A549 (cell line): ENCODE data around the gene SSU72. TPM values are rescaled to one million over a fixed set of nuclear protein-coding genes. Genes with fewer than 3 reads are reported as not detected.

Experiments
- ATAC-seq, 2 experiments: fragments of 200-7000 bp in 1 of 2; fragments of >200 bp in 1 of 2; cut with Nextera tagmentation in 1 of 2; cut with Tn5 transposase in 1 of 2; 3 replicates each; pipeline versions ENCODE4 v1.8.0 to v1.9.1; 2018 to 2020; ENCODE audit warnings: mild to moderate bottlenecking in 1 of 2, moderate library complexity in 1 of 2
- CTCF ChIA-PET: fragments of 300-600 bp; sonication (Branson Sonifier 250); formaldehyde crosslinking; extraction: SDS; loops from one replicate; lab custom pipeline; 2021; ENCODE audit warnings: antibody characterized with exemption, inconsistent platforms; lab: Yijun Ruan, JAX
- POLR2A ChIA-PET: fragments of 350-600 bp; formaldehyde crosslinking; extraction: SDS; loops from one replicate; lab custom pipeline; 2021; ENCODE audit warnings: antibody characterized with exemption, inconsistent platforms; lab: Yijun Ruan, JAX
- DNase-seq, 2 experiments: peaks; one replicate each; pipeline versions ENCODE4 v3.0.0 to v3.0.0-alpha.2; 2011 to 2016; ENCODE audit warnings: low read depth in 1 of 2, low spot score in 1 of 2
- FAIRE-seq: peaks from 2 replicates; lab custom pipeline; 2011; peaks lifted over from hg19 to GRCh38; lab: Jason Lieb, UNC
- H3K27ac ChIP-seq, 2 experiments: fragments of >200 bp; sonication (Bioruptor Twin); formaldehyde crosslinking; 3 replicates each; pipeline ENCODE4 v1.5.1; 2016 to 2017
- H3K4me1 ChIP-seq: fragments of >200 bp; sonication (Bioruptor Twin); formaldehyde crosslinking; 3 replicates; pipeline ENCODE4 v1.6.1; 2016
- H3K4me2 ChIP-seq: fragments of >200 bp; sonication (Bioruptor Twin); formaldehyde crosslinking; 3 replicates; pipeline ENCODE4 v1.6.1; 2016
- H3K4me3 ChIP-seq: fragments of >200 bp; sonication (Bioruptor Twin); formaldehyde crosslinking; 3 replicates; pipeline ENCODE4 v1.5.1; 2016
- H3K9me3 ChIP-seq: fragments of >200 bp; sonication (Bioruptor Twin); formaldehyde crosslinking; 3 replicates; pipeline ENCODE4 v1.6.1; 2016
- CBX2 ChIP-seq: fragments of 200-600 bp; sonication (generic); IDR thresholded peaks from 2 replicates; pipeline ENCODE4 v1.6.1; 2016; ENCODE audit warnings: low read depth, mild to moderate bottlenecking, borderline replicate concordance
- CEBPB ChIP-seq, 2 experiments: fragments of >200 bp in 1 of 2; sonication (Bioruptor Twin) in 1 of 2; formaldehyde crosslinking in 1 of 2; IDR thresholded peaks; 2 replicates each; pipeline ENCODE4 v1.6.1; 2012 to 2016
- CHD4 ChIP-seq: fragments of 200-600 bp; sonication (generic); IDR thresholded peaks from 2 replicates; pipeline ENCODE4 v1.6.1; 2016; ENCODE audit warnings: antibody characterized with exemption, mild to moderate bottlenecking, borderline replicate concordance
- EHF ChIP-seq: fragments of 250-450 bp; sonication (Bioruptor Pico); IDR thresholded peaks from 2 replicates; pipeline ENCODE4 v1.5.0; 2020; ENCODE audit warnings: mild to moderate bottlenecking
- EHMT2 ChIP-seq: fragments of 200-600 bp; sonication (generic); IDR thresholded peaks from 2 replicates; pipeline ENCODE4 v1.6.1; 2016; ENCODE audit warnings: antibody characterized with exemption, low read depth, mild to moderate bottlenecking, moderate library complexity
- EP300 ChIP-seq, 2 experiments: fragments of >200 bp; sonication (Bioruptor Twin); formaldehyde crosslinking; IDR thresholded peaks; 2 replicates in 1 of 2; 3 replicates in 1 of 2; pipeline ENCODE4 v1.6.1; 2016 to 2017
- ESRRA ChIP-seq: fragments of 150-350 bp; IDR thresholded peaks from 2 replicates; pipeline ENCODE4 v1.6.1; 2014; ENCODE audit warnings: mild to moderate bottlenecking, low read length, borderline replicate concordance
- HDAC2 ChIP-seq: fragments of 200-600 bp; sonication (generic); IDR thresholded peaks from 2 replicates; pipeline ENCODE4 v1.6.1; 2016
- HMGXB4 ChIP-seq: fragments of 250-450 bp; sonication (Bioruptor Pico); IDR thresholded peaks from 2 replicates; pipeline ENCODE4 v1.5.0; 2021; ENCODE audit warnings: mild to moderate bottlenecking, moderate library complexity, borderline replicate concordance
- HOXA7 ChIP-seq: fragments of 250-450 bp; sonication (Bioruptor Pico); IDR thresholded peaks from 2 replicates; pipeline ENCODE4 v1.5.0; 2020; ENCODE audit warnings: mild to moderate bottlenecking, moderate library complexity
- HOXB13 ChIP-seq: fragments of 250-450 bp; sonication (Bioruptor Pico); IDR thresholded peaks from 2 replicates; pipeline ENCODE4 v1.5.0; 2020; ENCODE audit warnings: low read depth, mild to moderate bottlenecking, moderate library complexity
- HOXB5 ChIP-seq: fragments of 250-450 bp; sonication (Bioruptor Pico); IDR thresholded peaks from 2 replicates; pipeline ENCODE4 v1.5.0; 2020; ENCODE audit warnings: mild to moderate bottlenecking, moderate library complexity
- KDM1A ChIP-seq: fragments of 200-600 bp; sonication (generic); IDR thresholded peaks from 2 replicates; pipeline ENCODE4 v1.6.1; 2016; ENCODE audit warnings: low read depth, mild to moderate bottlenecking
- KDM5A ChIP-seq: fragments of 200-600 bp; sonication (generic); IDR thresholded peaks from 2 replicates; pipeline ENCODE4 v1.6.1; 2016; ENCODE audit warnings: antibody characterized with exemption, mild to moderate bottlenecking
- MAFK ChIP-seq: fragments of 450-650 bp; IDR thresholded peaks from 2 replicates; pipeline ENCODE4 v1.6.1; 2014; ENCODE audit not compliant: partially characterized antibody
- NFE2L2 ChIP-seq: fragments of 150-350 bp; conservative IDR thresholded peaks from 2 replicates; pipeline ENCODE4 v1.6.1; 2014; ENCODE audit warnings: low read length
- NPAS2 ChIP-seq: fragments of 250-450 bp; sonication (Bioruptor Pico); IDR thresholded peaks from 2 replicates; pipeline ENCODE4 v1.8.0; 2022; ENCODE audit warnings: mild to moderate bottlenecking, moderate library complexity, borderline replicate concordance
- PHF8 ChIP-seq: fragments of 200-600 bp; sonication (generic); IDR thresholded peaks from 2 replicates; pipeline ENCODE4 v1.6.1; 2016; ENCODE audit warnings: low read depth, mild to moderate bottlenecking, antibody characterized with exemption, moderate library complexity, borderline replicate concordance
- POLR2A ChIP-seq: IDR thresholded peaks from 2 replicates; pipeline ENCODE4 v1.6.1; 2012; ENCODE audit warnings: mild to moderate bottlenecking, low read length
- RCOR1 ChIP-seq: fragments of 150-350 bp; IDR thresholded peaks from 2 replicates; pipeline ENCODE4 v1.6.1; 2014; ENCODE audit warnings: antibody characterized with exemption, low read length, low read depth
- REST ChIP-seq: fragments of 200-600 bp; sonication (generic); IDR thresholded peaks from 2 replicates; pipeline ENCODE4 v1.6.1; 2016; ENCODE audit warnings: antibody characterized with exemption, mild to moderate bottlenecking, moderate library complexity
- TFCP2L1 ChIP-seq: fragments of 250-450 bp; sonication (Bioruptor Pico); IDR thresholded peaks from 2 replicates; pipeline ENCODE4 v1.5.0; 2021; ENCODE audit warnings: mild to moderate bottlenecking
- USF2 ChIP-seq: fragments of 450-650 bp; IDR thresholded peaks from 2 replicates; pipeline ENCODE4 v1.6.1; 2014; ENCODE audit warnings: antibody characterized with exemption
- ZSCAN20 ChIP-seq: fragments of 250-450 bp; sonication (Bioruptor Pico); IDR thresholded peaks from 2 replicates; pipeline ENCODE4 v1.8.0; 2022; ENCODE audit warnings: mild to moderate bottlenecking, moderate library complexity
- WGBS: methylation state at CpG from one replicate; pipeline ENCODE4 v1.1.6; 2017; ENCODE audit errors: missing lambda C conversion rate; 5-methylcytosine and 5-hydroxymethylcytosine counted together
- polyA plus RNA-seq, 4 experiments: library from polyadenylated mRNA; depleted of rRNA in 3 of 4; stranded (reverse); fragments of >200 nt; fragmentation: RNase III in 1 of 4; extraction: RNeasy Plus Mini Kit Qiagen cat#74134 plus additional on column Dnase treatment in 1 of 4; gene quantifications; 2 replicates in 3 of 4; 3 replicates in 1 of 4; pipeline ENCODE4 v1.2.3, GENCODE V29; 2011 to 2017
- TF ChIP-seq, protein P1 (sequence below): IDR thresholded peaks from 2 replicates; pipeline ENCODE4 v1.6.1; 2012
- TF ChIP-seq, protein P2 (sequence below): fragments of >200 bp; sonication (Bioruptor Twin); formaldehyde crosslinking; IDR thresholded peaks from 3 replicates; pipeline ENCODE4 v1.6.1; 2016

Gene SSU72
- polyA plus RNA-seq, 2 of the 4 experiments (the other 2 are of a cell fraction): 75.3 to 101 TPM

GRCh38 chr1:1573843-1574720 lies 581 bp downstream of the SSU72 start:
- POLR2A ChIA-PET: interaction anchor here (1.0 kb wide), 1 partner anchor 12 kb away, joined by 3 read pairs; no protein-coding TSS in a partner anchor
- WGBS: 4% methylated on average over 24 of the region's 96 CpGs
- H3K4me3 ChIP-seq: peak overlapping the region; percentile 95
- H3K9me3 ChIP-seq: no peaks in the 10 kb centered on the region
- peak overlapping the region; percentile 99 for H3K4me2 ChIP-seq
- FAIRE-seq: no peak
- peaks cover 13% of the 10 kb centered on the region; the same call in 2 of the 3 replicates for H3K4me1 ChIP-seq
- ATAC-seq: peak; percentile 79 to 82
- DNase-seq: peak; percentile 47 to 56
- CTCF ChIA-PET: no interaction called here
- TF ChIP-seq, protein P1, sequence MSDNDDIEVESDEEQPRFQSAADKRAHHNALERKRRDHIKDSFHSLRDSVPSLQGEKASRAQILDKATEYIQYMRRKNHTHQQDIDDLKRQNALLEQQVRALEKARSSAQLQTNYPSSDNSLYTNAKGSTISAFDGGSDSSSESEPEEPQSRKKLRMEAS: no peak; the same call in 1 of the 2 replicates
- TF ChIP-seq POLR2A (peak; percentile 36; the same call in 1 of the 2 replicates), KDM5A (0 out of 2 replicates have a peak, but pooled peaks have one; percentile 13), KDM1A (no peak), CEBPB (IDR thresholded peaks at IDR 0.05) (no peak), REST (peak; percentile 48; the same call in 1 of the 2 replicates), TFCP2L1 (0 out of 2 replicates have a peak, but pooled peaks have one; percentile 25), MAFK (no peak), ESRRA (no peak), HMGXB4 (CRISPR knock-in tag) (0 out of 2 replicates have a peak, but pooled peaks have one; percentile 13), PHF8 (peak; percentile 42), HOXB13 (CRISPR knock-in tag) (no peak)
- peak overlapping the region; percentile 97 for H3K27ac ChIP-seq

DNA sequence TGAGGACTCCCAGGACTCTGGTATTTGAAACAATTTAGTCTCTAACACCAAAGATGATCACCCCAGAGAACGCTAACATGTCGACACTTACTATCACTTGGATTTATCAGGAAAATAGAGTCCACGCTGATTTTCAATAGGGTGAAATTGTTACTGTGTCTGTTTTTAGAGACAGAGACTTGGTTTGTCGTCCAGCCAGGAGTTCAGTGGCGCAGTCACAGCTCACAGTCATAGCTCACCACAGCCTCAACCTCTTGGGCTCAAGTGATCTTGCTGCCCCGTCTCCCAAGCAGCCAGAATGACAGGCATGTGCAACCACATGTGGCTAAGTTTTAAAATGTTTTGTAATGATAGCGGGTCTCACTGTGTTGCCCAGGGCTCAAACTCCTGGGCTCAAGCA lies 5.3 kb downstream of the SSU72 start:
- no peaks in the 10 kb centered on the region for H3K9me3 ChIP-seq
- no peak for FAIRE-seq
- no peak overlapping the region for H3K4me2 ChIP-seq
- TF ChIP-seq EHF (CRISPR knock-in tag): no peak
- no peak for TF ChIP-seq CHD4
- no peak for TF ChIP-seq CEBPB (IDR thresholded peaks at IDR 0.05)
- TF ChIP-seq, protein P2, sequence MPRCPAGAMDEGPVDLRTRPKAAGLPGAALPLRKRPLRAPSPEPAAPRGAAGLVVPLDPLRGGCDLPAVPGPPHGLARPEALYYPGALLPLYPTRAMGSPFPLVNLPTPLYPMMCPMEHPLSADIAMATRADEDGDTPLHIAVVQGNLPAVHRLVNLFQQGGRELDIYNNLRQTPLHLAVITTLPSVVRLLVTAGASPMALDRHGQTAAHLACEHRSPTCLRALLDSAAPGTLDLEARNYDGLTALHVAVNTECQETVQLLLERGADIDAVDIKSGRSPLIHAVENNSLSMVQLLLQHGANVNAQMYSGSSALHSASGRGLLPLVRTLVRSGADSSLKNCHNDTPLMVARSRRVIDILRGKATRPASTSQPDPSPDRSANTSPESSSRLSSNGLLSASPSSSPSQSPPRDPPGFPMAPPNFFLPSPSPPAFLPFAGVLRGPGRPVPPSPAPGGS: no peak
- no peak for TF ChIP-seq HOXA7 (CRISPR knock-in tag)
- TF ChIP-seq RCOR1: no peak
- TF ChIP-seq ZSCAN20: no peak
- no peak for TF ChIP-seq HOXB5 (CRISPR knock-in tag)
- no peak for TF ChIP-seq HDAC2
- no peak for TF ChIP-seq EHMT2
- no peak for TF ChIP-seq NPAS2
- no peak for TF ChIP-seq CBX2
- no peak for TF ChIP-seq USF2
- no peak for TF ChIP-seq PHF8
- TF ChIP-seq EP300 (IDR thresholded peaks at IDR 0.05): no peak
- TF ChIP-seq HOXB13 (CRISPR knock-in tag): no peak
- no peak for TF ChIP-seq NFE2L2
- ATAC-seq: no peak
- CTCF ChIA-PET: no interaction called here
- WGBS: 94% methylated on average over 7 of the region's 7 CpGs
- POLR2A ChIA-PET: no interaction called here
- no peak for DNase-seq
- no peak overlapping the region for H3K27ac ChIP-seq
- no peak overlapping the region for H3K4me3 ChIP-seq
- peaks cover 7% of the 10 kb centered on the region; the same call in 1 of the 3 replicates for H3K4me1 ChIP-seq
